Panc1 (cell line): ENCODE data around the gene AKAP10.
A peak's percentile ranks its signal among the peaks of the same experiment; 100 is the strongest.

Experiments
- TF ChIP-seq, protein P1 (sequence below), 2 experiments: IDR thresholded peaks; 2 replicates each; pipeline ENCODE4 v1.6.1; 2011 to 2012; ENCODE audit warnings: low read depth in 2 of 2, control low read depth in 1 of 2, low read length in 1 of 2, mild to moderate bottlenecking in 1 of 2, moderate library complexity in 1 of 2; ENCODE audit not compliant: insufficient read depth in 1 of 2
- TF ChIP-seq, protein P2 (sequence below): fragments of 450-650 bp; IDR thresholded peaks from 2 replicates; pipeline ENCODE4 v1.5.1; 2017; ENCODE audit warnings: mild to moderate bottlenecking

DNA sequence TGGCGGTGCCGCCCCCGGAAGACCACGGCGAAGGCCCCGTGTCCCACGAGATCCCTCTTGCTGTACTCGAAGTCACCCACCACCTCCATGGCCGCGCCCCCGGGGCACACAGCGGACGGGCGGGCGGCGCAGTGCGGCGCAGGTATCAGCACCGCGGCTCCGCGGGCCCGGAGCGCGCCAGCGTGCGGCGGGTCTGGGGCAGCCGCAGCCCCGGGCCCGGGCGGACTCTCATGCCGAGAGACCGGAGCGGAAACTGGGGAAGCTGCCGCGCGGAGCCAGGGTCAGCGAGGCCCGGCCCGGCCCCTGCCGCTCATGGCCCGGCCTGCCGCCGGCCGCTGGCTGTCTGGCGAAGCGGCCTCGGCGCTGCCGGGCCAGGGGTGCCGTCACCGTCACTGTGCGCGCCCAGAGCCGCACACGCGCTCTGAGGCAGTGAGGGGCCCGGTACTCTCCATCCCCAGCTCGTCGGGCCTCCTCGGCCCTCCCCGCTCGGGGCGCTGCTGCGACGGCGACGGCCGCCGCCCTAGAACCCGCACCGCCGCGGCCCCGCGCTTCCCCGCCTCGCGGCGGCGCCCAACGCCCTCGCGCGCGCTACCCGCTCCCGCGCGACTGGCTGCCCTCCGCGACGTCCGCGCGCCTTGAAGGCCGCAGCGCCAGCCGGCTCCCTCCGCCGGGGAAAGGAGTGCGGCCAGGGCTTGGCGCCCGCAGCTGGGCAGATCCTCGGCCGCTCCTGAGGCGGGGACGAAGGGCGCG is 110.1 kb downstream of the AKAP10 start, which contains the start of gene ULK2:
- TF ChIP-seq, protein P1, sequence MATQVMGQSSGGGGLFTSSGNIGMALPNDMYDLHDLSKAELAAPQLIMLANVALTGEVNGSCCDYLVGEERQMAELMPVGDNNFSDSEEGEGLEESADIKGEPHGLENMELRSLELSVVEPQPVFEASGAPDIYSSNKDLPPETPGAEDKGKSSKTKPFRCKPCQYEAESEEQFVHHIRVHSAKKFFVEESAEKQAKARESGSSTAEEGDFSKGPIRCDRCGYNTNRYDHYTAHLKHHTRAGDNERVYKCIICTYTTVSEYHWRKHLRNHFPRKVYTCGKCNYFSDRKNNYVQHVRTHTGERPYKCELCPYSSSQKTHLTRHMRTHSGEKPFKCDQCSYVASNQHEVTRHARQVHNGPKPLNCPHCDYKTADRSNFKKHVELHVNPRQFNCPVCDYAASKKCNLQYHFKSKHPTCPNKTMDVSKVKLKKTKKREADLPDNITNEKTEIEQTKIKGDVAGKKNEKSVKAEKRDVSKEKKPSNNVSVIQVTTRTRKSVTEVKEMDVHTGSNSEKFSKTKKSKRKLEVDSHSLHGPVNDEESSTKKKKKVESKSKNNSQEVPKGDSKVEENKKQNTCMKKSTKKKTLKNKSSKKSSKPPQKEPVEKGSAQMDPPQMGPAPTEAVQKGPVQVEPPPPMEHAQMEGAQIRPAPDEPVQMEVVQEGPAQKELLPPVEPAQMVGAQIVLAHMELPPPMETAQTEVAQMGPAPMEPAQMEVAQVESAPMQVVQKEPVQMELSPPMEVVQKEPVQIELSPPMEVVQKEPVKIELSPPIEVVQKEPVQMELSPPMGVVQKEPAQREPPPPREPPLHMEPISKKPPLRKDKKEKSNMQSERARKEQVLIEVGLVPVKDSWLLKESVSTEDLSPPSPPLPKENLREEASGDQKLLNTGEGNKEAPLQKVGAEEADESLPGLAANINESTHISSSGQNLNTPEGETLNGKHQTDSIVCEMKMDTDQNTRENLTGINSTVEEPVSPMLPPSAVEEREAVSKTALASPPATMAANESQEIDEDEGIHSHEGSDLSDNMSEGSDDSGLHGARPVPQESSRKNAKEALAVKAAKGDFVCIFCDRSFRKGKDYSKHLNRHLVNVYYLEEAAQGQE (IDR thresholded peaks at IDR 0.05; ENCODE audit: insufficient read depth in 1 of 2, low read depth in 2 of 2, low read length in 1 of 2), result no peak
- TF ChIP-seq, protein P2, sequence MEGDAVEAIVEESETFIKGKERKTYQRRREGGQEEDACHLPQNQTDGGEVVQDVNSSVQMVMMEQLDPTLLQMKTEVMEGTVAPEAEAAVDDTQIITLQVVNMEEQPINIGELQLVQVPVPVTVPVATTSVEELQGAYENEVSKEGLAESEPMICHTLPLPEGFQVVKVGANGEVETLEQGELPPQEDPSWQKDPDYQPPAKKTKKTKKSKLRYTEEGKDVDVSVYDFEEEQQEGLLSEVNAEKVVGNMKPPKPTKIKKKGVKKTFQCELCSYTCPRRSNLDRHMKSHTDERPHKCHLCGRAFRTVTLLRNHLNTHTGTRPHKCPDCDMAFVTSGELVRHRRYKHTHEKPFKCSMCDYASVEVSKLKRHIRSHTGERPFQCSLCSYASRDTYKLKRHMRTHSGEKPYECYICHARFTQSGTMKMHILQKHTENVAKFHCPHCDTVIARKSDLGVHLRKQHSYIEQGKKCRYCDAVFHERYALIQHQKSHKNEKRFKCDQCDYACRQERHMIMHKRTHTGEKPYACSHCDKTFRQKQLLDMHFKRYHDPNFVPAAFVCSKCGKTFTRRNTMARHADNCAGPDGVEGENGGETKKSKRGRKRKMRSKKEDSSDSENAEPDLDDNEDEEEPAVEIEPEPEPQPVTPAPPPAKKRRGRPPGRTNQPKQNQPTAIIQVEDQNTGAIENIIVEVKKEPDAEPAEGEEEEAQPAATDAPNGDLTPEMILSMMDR, result peak; percentile 66; the same call in 1 of the 2 replicates
